Measurements from ENCODE around the gene TRIO. TPM values are rescaled to one million over a fixed set of nuclear protein-coding genes. Genes with fewer than 3 reads are reported as not detected.
"Not testable (repeated sequence)": the region's sequence is repeated elsewhere in the genome, so short reads cannot be mapped to it uniquely, and the experiment has no call there.

TRIO gene
- polyA plus RNA-seq, 2 donors, result 10.3 to 22.8 TPM

- Histone ChIP-seq H3K27ac (ENCODE audit: low read depth in 2 of 2, low read length in 1 of 2) (no peak overlapping the region), H3K9me3 (ENCODE audit: control insufficient read depth in 2 of 2, insufficient read depth in 1 of 2, low read depth in 1 of 2, low read length in 1 of 2) (peaks cover 0 to under 1% of the 10 kb centered on the region in 2 donors), H3K27me3 (ENCODE audit: control insufficient read depth in 1 of 2, insufficient read depth in 2 of 2, low read length in 2 of 2) (no peaks in the 10 kb centered on the region), H3K4me3 (ENCODE audit: low read depth in 1 of 2, low read length in 2 of 2) (no peak overlapping the region), H3K36me3 (ENCODE audit: control insufficient read depth in 2 of 2, insufficient read depth in 2 of 2, low read length in 1 of 2) (no peaks in the 10 kb centered on the region), H3K4me1 (ENCODE audit: control insufficient read depth in 2 of 2, insufficient read depth in 2 of 2, low read length in 1 of 2) (peaks cover 0 to 2% of the 10 kb centered on the region in 2 donors)
- 91 to 92% methylated on average over 1 of the region's 1 CpG for WGBS, 2 donors
These were observed 404.5 kb downstream of the TRIO start for GRCh38 chr5:14547666-14548065.

GRCh38 chr5:14551211-14551610, 408.1 kb downstream of the TRIO start:
- Histone ChIP-seq H3K27ac (ENCODE audit: low read depth in 2 of 2, low read length in 1 of 2) (no peak overlapping the region), H3K4me1 (ENCODE audit: control insufficient read depth in 2 of 2, insufficient read depth in 2 of 2, low read length in 1 of 2) (no peaks in the 10 kb centered on the region), H3K9me3 (ENCODE audit: control insufficient read depth in 2 of 2, insufficient read depth in 1 of 2, low read depth in 1 of 2, low read length in 1 of 2) (no peaks in the 10 kb centered on the region), H3K36me3 (ENCODE audit: control insufficient read depth in 2 of 2, insufficient read depth in 2 of 2, low read length in 1 of 2) (no peaks in the 10 kb centered on the region), H3K27me3 (ENCODE audit: control insufficient read depth in 1 of 2, insufficient read depth in 2 of 2, low read length in 2 of 2) (no peaks in the 10 kb centered on the region), H3K4me3 (ENCODE audit: low read depth in 1 of 2, low read length in 2 of 2) (no peak overlapping the region)
- 82 to 91% methylated on average over 3 of the region's 3 CpGs for WGBS, 2 donors

GRCh38 chr5:14552017-14552416, 408.9 kb downstream of the TRIO start:
- H3K27me3 ChIP-seq (ENCODE audit: control insufficient read depth in 1 of 2, insufficient read depth in 2 of 2, low read length in 2 of 2), result no peaks in the 10 kb centered on the region
- 30 to 51% methylated on average over 1 of the region's 1 CpG for WGBS, 2 donors

GRCh38 chr5:14554288-14554687, 411.1 kb downstream of the TRIO start:
- not testable (repeated sequence) for H3K4me1 ChIP-seq (ENCODE audit: control insufficient read depth in 2 of 2, insufficient read depth in 2 of 2, low read length in 1 of 2); H3K27ac ChIP-seq (ENCODE audit: low read depth in 2 of 2, low read length in 1 of 2); H3K27me3 ChIP-seq (ENCODE audit: control insufficient read depth in 1 of 2, insufficient read depth in 2 of 2, low read length in 2 of 2); H3K4me3 ChIP-seq (ENCODE audit: low read depth in 1 of 2, low read length in 2 of 2); H3K36me3 ChIP-seq (ENCODE audit: control insufficient read depth in 2 of 2, insufficient read depth in 2 of 2, low read length in 1 of 2); H3K9me3 ChIP-seq (ENCODE audit: control insufficient read depth in 2 of 2, insufficient read depth in 1 of 2, low read depth in 1 of 2, low read length in 1 of 2)
- 79 to 83% methylated on average over 3 of the region's 3 CpGs for WGBS, 2 donors

More at GRCh38 chr5:14552017-14552416, 408.9 kb downstream of the TRIO start:
- H3K27ac ChIP-seq (ENCODE audit: low read depth in 2 of 2, low read length in 1 of 2), result no peak overlapping the region
- H3K36me3 ChIP-seq (ENCODE audit: control insufficient read depth in 2 of 2, insufficient read depth in 2 of 2, low read length in 1 of 2), result no peaks in the 10 kb centered on the region
- no peaks in the 10 kb centered on the region for H3K4me1 ChIP-seq (ENCODE audit: control insufficient read depth in 2 of 2, insufficient read depth in 2 of 2, low read length in 1 of 2)
- no peaks in the 10 kb centered on the region for H3K9me3 ChIP-seq (ENCODE audit: control insufficient read depth in 2 of 2, insufficient read depth in 1 of 2, low read depth in 1 of 2, low read length in 1 of 2)
- H3K4me3 ChIP-seq (ENCODE audit: low read depth in 1 of 2, low read length in 2 of 2), result no peak overlapping the region

- Histone ChIP-seq H3K9me3 (ENCODE audit: control insufficient read depth in 2 of 2, insufficient read depth in 1 of 2, low read depth in 1 of 2, low read length in 1 of 2) (no peaks in the 10 kb centered on the region), H3K4me1 (ENCODE audit: control insufficient read depth in 2 of 2, insufficient read depth in 2 of 2, low read length in 1 of 2) (no peaks in the 10 kb centered on the region), H3K27ac (ENCODE audit: low read depth in 2 of 2, low read length in 1 of 2) (no peak overlapping the region), H3K27me3 (ENCODE audit: control insufficient read depth in 1 of 2, insufficient read depth in 2 of 2, low read length in 2 of 2) (no peaks in the 10 kb centered on the region), H3K36me3 (ENCODE audit: control insufficient read depth in 2 of 2, insufficient read depth in 2 of 2, low read length in 1 of 2) (no peaks in the 10 kb centered on the region), H3K4me3 (ENCODE audit: low read depth in 1 of 2, low read length in 2 of 2) (no peak overlapping the region)
- 69 to 83% methylated on average over 2 of the region's 2 CpGs for WGBS, 2 donors
These were observed 412.9 kb downstream of the TRIO start for GRCh38 chr5:14556015-14556414.

DNA sequence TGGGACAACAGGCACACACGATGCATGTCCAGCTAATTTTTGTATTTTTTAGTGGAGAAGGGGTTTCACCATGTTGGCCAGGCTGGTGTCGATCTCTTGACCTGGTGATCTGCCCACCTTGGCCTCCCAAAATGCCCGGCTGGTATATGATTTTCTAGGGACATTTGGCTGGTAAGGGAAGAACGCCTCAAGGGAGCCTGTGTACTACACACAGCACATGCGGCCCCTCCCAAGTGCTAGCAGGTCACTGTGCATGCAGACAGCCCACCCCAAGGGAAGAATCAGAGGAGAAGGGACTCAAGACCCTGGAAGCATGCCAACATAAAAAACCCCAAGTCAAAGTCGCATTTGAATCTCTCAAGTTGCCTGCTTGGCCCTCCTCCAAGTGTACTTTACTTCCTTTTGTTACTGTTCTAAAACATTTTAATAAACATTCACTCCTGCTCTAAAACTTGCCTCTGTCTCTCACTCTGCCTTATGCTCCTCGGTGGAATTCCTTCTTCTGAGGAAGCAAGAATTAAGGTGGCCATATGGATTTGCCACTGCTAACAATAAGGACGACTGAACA, 414.1 kb downstream of the TRIO start:
- H3K36me3 ChIP-seq (ENCODE audit: control insufficient read depth in 2 of 2, insufficient read depth in 2 of 2, low read length in 1 of 2), result no peaks in the 10 kb centered on the region
- no peak overlapping the region for H3K27ac ChIP-seq (ENCODE audit: low read depth in 2 of 2, low read length in 1 of 2)
- H3K27me3 ChIP-seq (ENCODE audit: control insufficient read depth in 1 of 2, insufficient read depth in 2 of 2, low read length in 2 of 2), result no peaks in the 10 kb centered on the region
- no peaks in the 10 kb centered on the region for H3K4me1 ChIP-seq (ENCODE audit: control insufficient read depth in 2 of 2, insufficient read depth in 2 of 2, low read length in 1 of 2)
- 47 to 51% methylated on average over 8 of the region's 8 CpGs for WGBS, 2 donors
- H3K9me3 ChIP-seq (ENCODE audit: control insufficient read depth in 2 of 2, insufficient read depth in 1 of 2, low read depth in 1 of 2, low read length in 1 of 2), result no peaks in the 10 kb centered on the region
- no peak overlapping the region for H3K4me3 ChIP-seq (ENCODE audit: low read depth in 1 of 2, low read length in 2 of 2)

DNA sequence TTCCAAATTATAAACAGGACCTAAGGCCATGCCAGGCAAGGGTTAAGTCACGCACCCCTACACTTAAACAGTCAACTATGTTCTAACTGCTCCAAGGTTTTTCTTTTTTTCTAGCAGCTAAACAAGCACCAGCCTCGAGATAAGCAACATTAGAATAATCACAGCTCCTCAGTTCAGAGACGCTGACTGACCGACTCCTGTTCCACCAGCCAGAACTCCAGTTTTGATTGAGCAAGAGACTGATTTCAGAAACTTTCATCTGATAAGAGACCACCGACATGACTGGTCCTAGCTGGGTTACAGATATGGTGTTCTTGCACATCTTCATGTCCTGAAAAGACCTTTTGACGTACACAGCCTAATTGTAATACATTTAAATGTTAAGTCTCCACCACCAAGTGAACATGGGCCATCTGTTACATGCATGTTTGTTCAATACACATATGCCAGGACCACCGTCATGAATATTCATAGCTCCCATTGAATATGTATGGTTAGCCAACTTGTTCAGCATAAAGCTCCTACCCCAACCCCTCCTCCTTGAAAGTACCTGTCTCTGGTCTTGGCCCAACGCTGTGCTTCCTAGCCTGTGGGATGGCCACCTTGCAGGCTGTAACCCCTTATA, 414.8 kb downstream of the TRIO start:
- Histone ChIP-seq H3K4me3 (ENCODE audit: low read depth in 1 of 2, low read length in 2 of 2) (no peak overlapping the region), H3K27me3 (ENCODE audit: control insufficient read depth in 1 of 2, insufficient read depth in 2 of 2, low read length in 2 of 2) (no peaks in the 10 kb centered on the region), H3K27ac (ENCODE audit: low read depth in 2 of 2, low read length in 1 of 2) (no peak overlapping the region), H3K36me3 (ENCODE audit: control insufficient read depth in 2 of 2, insufficient read depth in 2 of 2, low read length in 1 of 2) (no peaks in the 10 kb centered on the region), H3K9me3 (ENCODE audit: control insufficient read depth in 2 of 2, insufficient read depth in 1 of 2, low read depth in 1 of 2, low read length in 1 of 2) (no peaks in the 10 kb centered on the region), H3K4me1 (ENCODE audit: control insufficient read depth in 2 of 2, insufficient read depth in 2 of 2, low read length in 1 of 2) (no peaks in the 10 kb centered on the region)
- 55 to 65% methylated on average over 8 of the region's 8 CpGs for WGBS, 2 donors

Other genes with a start within 250 kb of the TRIO start
- under 1 TPM; 0.08 to 0.12 TPM for gene DNAH5, start 198.7 kb upstream of the TRIO start, polyA plus RNA-seq

Data from esophagus (tissue), 2 donors.